ENCODE measurements around the gene EPN1.
A peak's percentile ranks its signal among the peaks of the same experiment; 100 is the strongest.

The EPN1 gene

GRCh38 chr19:55674841-55675660, at the start of gene EPN1:
EPN1 (plus strand) TSS chr19:55675226; CDS start chr19:55678628, 3,402 bp downstream.
- peak; percentile 97 for DNase-seq (ENCODE audit: low read depth)

GRCh38 chr19:55626350-55626749, 48.7 kb upstream of the EPN1 start:
- DNase-seq (ENCODE audit: low read depth): peak; percentile 60

- peak; percentile 83 for DNase-seq (ENCODE audit: low read depth)
These were observed 42.6 kb upstream of the EPN1 start for GRCh38 chr19:55632463-55632834.

GRCh38 chr19:55633861-55634260, 41.2 kb upstream of the EPN1 start:
- DNase-seq (ENCODE audit: low read depth): no peak

DNA sequence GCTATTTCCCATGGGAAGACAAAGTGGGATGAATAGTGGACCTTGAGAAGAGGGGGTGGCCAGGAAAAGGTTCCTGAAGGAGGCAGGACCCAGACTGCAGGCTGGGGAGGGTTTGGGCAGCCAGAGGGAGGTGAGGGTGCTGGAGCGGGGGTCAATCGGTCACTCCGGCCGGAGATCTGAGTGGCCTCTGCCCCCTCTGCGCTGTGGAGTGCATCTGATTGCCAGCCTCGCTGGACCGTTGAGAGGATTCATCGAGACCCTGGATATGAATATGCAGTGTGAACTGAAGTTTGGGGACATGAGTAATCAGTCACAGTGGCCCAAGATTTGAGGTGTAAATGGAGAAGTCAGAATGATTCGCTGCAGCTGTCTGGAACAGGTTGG, 39.7 kb upstream of the EPN1 start:
- no peak for DNase-seq (ENCODE audit: low read depth)

DNA sequence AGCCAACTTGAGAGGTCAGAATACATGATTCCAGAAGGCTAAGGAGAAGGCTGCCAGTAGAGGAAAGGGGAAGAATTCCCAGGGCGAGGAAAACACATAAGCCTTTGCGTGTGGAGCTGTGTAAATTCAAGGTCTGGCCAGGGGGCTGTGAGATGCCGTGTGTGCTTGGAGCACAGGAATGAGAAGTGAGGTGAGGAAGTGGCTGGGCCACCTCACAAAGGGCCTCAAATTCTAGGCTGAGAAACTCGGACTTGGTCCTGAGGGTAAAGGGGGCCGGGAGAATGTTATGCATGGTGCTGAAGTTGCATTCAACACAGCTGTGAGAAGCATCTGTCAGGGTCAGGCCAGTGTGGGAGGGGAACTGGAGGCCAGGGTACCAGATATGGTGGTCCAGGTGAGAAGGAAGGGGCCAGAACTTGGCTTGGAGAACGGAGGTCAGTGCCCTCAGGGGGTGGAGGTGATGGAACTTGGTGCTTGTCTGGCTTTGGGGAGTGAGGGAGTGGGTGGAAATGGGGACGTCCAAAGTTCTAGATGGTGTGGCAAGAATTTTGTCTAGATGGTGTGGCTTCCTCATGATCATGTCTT, 39.1 kb upstream of the EPN1 start:
- DNase-seq (ENCODE audit: low read depth): no peak

- no peak for DNase-seq (ENCODE audit: low read depth)
These were observed 38.3 kb upstream of the EPN1 start for GRCh38 chr19:55636723-55637122.

DNA sequence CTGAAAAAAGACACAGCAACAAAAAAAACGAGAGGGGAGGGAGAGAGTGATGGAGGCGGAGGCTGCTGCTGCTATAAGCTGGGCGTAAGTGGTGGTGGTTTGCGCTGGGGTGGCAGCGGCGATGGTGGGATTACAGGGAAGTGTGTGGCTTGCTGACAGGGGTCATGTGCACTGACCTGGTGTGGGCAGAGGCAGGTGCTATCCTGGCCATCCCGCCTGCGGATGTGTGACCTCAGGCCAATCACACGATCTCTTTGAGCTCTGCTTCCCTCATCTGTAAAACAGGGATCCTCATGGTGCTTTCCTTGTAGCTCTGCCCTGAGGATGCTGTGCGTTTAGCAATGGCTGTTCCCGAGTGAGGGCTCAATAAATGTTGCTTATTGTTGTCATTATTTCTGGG, 37.5 kb upstream of the EPN1 start:
- no peak for DNase-seq (ENCODE audit: low read depth)

DNA sequence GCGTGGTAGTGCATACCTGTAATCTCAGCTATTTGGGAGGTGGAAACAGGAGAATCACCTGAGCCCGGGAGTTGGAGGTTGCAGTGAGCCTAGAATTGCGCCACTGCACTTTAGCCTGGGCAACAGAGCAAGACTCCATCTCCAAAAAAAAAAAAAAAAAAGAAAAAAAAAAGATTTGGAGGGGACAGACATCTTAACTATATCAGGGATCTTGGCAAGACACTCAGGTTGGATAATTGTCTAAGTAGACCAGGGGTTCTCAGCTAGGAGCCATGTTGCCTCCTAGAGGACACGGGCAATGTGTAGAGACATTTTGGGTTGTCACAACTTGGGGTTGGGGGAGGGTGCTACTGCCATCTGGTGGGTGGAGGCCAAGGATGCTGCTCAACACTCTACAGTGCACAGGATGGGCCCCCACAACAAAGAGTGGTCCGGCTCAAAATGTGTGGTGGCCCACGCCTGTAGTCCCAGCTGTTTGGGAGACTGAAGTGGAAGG, 36.1 kb upstream of the EPN1 start:
- DNase-seq (ENCODE audit: low read depth): peak; percentile 54

- peak; percentile 40 for DNase-seq (ENCODE audit: low read depth)
These were observed 34.9 kb upstream of the EPN1 start for GRCh38 chr19:55640043-55640576.

- DNase-seq (ENCODE audit: low read depth): peak; percentile 59
These were observed 34.2 kb upstream of the EPN1 start, which contains the start of gene ZNF580 for GRCh38 chr19:55640577-55641425. ZNF580 (plus strand) TSS chr19:55641002; CDS start chr19:55642509, 1,507 bp downstream.

GRCh38 chr19:55641426-55642152, 33.4 kb upstream of the EPN1 start:
- DNase-seq (ENCODE audit: low read depth): no peak

- DNase-seq (ENCODE audit: low read depth): peak; percentile 18
These were observed 32.6 kb upstream of the EPN1 start for GRCh38 chr19:55642153-55643002.

DNA sequence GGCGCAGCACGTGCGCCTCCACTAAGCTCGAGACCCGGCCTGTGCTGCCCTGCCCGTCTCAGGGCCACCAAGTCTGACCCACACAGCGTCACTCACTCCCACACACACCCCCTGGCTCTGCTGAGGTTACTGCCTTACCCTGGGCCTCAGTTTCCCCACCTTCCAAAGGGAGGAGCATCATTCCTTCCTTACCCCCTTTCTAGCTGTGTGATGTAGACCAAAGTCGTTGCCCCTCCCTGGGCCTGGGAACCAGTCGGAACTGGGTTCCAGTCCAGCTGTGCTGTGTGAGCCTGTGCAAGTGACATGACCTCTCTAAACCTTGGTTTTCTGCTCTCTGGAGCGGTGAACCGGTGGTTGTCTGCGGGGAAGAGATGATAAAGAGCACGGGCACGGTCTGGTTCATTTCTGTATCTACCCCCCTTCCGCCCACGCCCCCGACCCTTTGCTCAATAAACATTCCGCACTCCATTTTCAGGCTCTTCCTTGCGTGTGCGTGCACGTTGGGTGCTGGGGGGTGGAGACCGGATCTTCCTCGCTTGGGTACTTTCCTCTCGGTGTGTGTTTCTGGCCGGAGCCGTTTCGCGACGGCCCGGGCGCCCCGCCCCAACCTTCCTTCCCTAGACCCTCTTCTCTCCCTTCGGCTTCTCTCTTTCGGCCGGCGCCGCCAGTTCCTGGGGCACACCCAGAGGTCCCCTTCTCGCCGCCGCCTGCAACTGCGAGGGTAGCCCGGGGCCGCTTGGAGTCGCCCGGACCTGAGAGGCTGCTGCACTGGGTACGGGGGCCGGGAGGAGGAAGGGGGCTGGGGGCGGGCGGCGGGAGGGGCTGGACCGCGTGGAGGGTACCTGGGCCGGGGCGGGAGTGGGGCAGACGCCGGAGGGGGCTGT, 31.8 kb upstream of the EPN1 start, which contains the start of gene ZNF581:
Gene ZNF581 (plus strand): TSS at position 647 of the 884 bp plus-strand sequence. CDS start 923 bp downstream, outside the sequence.
- peak; percentile 81 for DNase-seq (ENCODE audit: low read depth)

- DNase-seq (ENCODE audit: low read depth): no peak
These were observed 31.2 kb upstream of the EPN1 start for GRCh38 chr19:55643887-55644176.

GRCh38 chr19:55644191-55644833, 30.7 kb upstream of the EPN1 start:
- no peak for DNase-seq (ENCODE audit: low read depth)

GRCh38 chr19:55644842-55645511, 30.0 kb upstream of the EPN1 start:
- no peak for DNase-seq (ENCODE audit: low read depth)

GRCh38 chr19:55645512-55645881, 29.5 kb upstream of the EPN1 start:
- no peak for DNase-seq (ENCODE audit: low read depth)
